Stomach (tissue), 9 donors: Measurements from ENCODE around the gene TTC28. TPM values are rescaled to one million over a fixed set of nuclear protein-coding genes. Genes with fewer than 3 reads are reported as not detected.

ENCODE experiments used
- DNase-seq, 2 donors: peaks; one replicate each; pipeline versions ENCODE4 v3.0.0 to v3.0.0-alpha.2; 2013 to 2019
- H3K27ac ChIP-seq, 5 donors: fragments of 200-600 bp in 4 of 5; sonication (generic) in 4 of 5; one replicate each; pipeline ENCODE4 v1.5.1; 2013 to 2019; ENCODE audit warnings: mild to moderate bottlenecking in 1 of 5, moderate library complexity in 1 of 5
- H3K27me3 ChIP-seq, 3 donors: fragments of 200-600 bp; sonication (generic); one replicate each; pipeline ENCODE4 v1.5.1; 2017 to 2019; ENCODE audit warnings: mixed run types in 1 of 3
- H3K36me3 ChIP-seq, 4 donors: fragments of 200-600 bp; sonication (generic); 1 replicate in 3 of 4; 2 replicates in 1 of 4; pipeline ENCODE4 v1.5.1; 2016 to 2019
- H3K4me1 ChIP-seq, 4 donors: fragments of 200-600 bp; sonication (generic); one replicate each; pipeline ENCODE4 v1.5.1; 2016 to 2019
- H3K4me3 ChIP-seq, 4 donors: fragments of 200-600 bp; sonication (generic) in 3 of 4; one replicate each; pipeline ENCODE4 v1.5.1; 2016 to 2019; ENCODE audit warnings: mild to moderate bottlenecking in 1 of 4
- H3K9me3 ChIP-seq, 4 donors: fragments of 200-600 bp; sonication (generic); one replicate each; pipeline ENCODE4 v1.5.1; 2016 to 2019
- CTCF ChIP-seq, 7 experiments: fragments of 450-650 bp in 4 of 7; fragments of 200-600 bp in 3 of 7; sonication (generic) in 3 of 7; IDR thresholded peaks; one replicate each; pipeline ENCODE4 v1.5.1; 2016 to 2019; ENCODE audit warnings: antibody characterized with exemption in 7 of 7, control low read depth in 2 of 7, mild to moderate bottlenecking in 1 of 7
- EP300 ChIP-seq: sonication (generic); formaldehyde crosslinking; IDR thresholded peaks from one replicate; pipeline ENCODE4 v1.6.1; 2017; ENCODE audit warnings: antibody characterized with exemption
- POLR2A ChIP-seq, 4 donors: fragments of 450-650 bp; IDR thresholded peaks; one replicate each; pipeline ENCODE4 v1.6.1; 2016; ENCODE audit warnings: antibody characterized with exemption in 4 of 4, control low read depth in 2 of 4, mild to moderate bottlenecking in 1 of 4, moderate library complexity in 1 of 4
- POLR2AphosphoS5 ChIP-seq, 3 donors: sonication (generic); formaldehyde crosslinking; IDR thresholded peaks; one replicate each; pipeline ENCODE4 v1.6.1; 2016; ENCODE audit warnings: antibody characterized with exemption in 3 of 3
- WGBS, 5 donors: extraction: QIAGEN DNeasy Blood & Tissue Kit in 3 of 5; methylation state at CpG; one replicate each; pipeline versions ENCODE4 v1.1.5 to v1.1.7; 2013 to 2018; 5-methylcytosine and 5-hydroxymethylcytosine counted together
- intact Hi-C: fragments of 100-400 bp; cut with DNase I; formaldehyde crosslinking; loops from one replicate; pipeline ENCODE4 v1.15.1; 2023; ENCODE audit warnings: low total_unique reads
- polyA plus RNA-seq, 3 donors: library from polyadenylated mRNA; stranded (reverse); fragments of 200-250 nt; gene quantifications; one replicate each; pipeline ENCODE4 v1.2.3, GENCODE V29; 2013
- total RNA-seq, 5 donors: library from RNA; depleted of rRNA; stranded (reverse); fragments of >200 nt; gene quantifications; one replicate each; pipeline versions ENCODE4 v1.1.0 to v1.2.3, GENCODE V29; 2014 to 2016
- donor health status: healthy with polysubstance abuse.
- donor health status: Bipolar disorder and iron deficiency.
- donor health status: healthy.

TTC28 gene
- total and polyA plus RNA-seq, 8 donors = 1.7 to 53.4 (median 24.6) TPM

GRCh38 chr22:28019881-28020861 is 659.5 kb downstream of the TTC28 start:
- peak; percentile 71 to 86 for DNase-seq
- Histone ChIP-seq H3K27ac (no peak overlapping the region), H3K4me3 (no peak overlapping the region), H3K27me3 (no peaks in the 10 kb centered on the region), H3K4me1 (peaks cover 3 to 20% (median 14%) of the 10 kb centered on the region in 4 donors), H3K36me3 (no peaks in the 10 kb centered on the region), H3K9me3 (no peaks in the 10 kb centered on the region)
- TF ChIP-seq POLR2A (IDR thresholded peaks at IDR 0.05) (no peak), CTCF (IDR thresholded peaks at IDR 0.05) (peak in 5 of 7 experiments; percentile 86 to 94 (median 92)), EP300 (no peak), POLR2AphosphoS5 (IDR thresholded peaks at IDR 0.05) (peak in 1 of 3 donors; percentile 28)
- WGBS, 5 donors = 33 to 52% (median 45%) methylated on average over 11 to 20 of the region's 20 CpGs
- intact Hi-C loops = loop anchor here (10.0 kb wide), 1 partner anchor 575 kb away; no protein-coding TSS in a partner anchor

DNA sequence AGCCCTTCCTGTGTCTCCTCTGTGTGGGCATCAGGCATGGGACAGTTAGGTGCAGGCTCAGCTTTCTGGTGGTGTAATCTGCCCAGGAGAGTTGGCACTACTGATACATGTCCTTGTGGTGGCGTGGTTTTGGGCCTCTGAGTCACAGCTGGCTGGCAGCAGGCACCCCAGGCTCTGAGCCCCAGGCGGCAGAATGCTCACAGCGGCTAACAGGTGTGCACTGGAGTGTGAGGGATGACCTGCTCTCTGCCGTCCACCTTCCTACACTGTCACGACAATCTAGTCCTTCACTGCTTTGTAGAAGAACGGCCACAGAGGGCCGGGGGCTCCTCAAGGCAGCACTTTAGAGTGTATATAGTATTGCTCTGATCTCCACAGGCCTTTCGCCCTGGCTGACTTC is 660.3 kb downstream of the TTC28 start:
- no peaks in the 10 kb centered on the region for H3K27me3 ChIP-seq
- no peaks in the 10 kb centered on the region for H3K9me3 ChIP-seq
- intact Hi-C loops = no loop called here
- DNase-seq = peak in 1 of 2 donors; percentile 20
- H3K36me3 ChIP-seq = peaks cover 0 to 3% (median 0%) of the 10 kb centered on the region in 4 donors
- 81 to 94% (median 89%) methylated on average over 5 to 8 of the region's 8 CpGs for WGBS, 5 donors
- H3K4me1 ChIP-seq = peaks cover 3 to 20% (median 14%) of the 10 kb centered on the region in 4 donors
- H3K4me3 ChIP-seq = no peak overlapping the region
- no peak for TF ChIP-seq POLR2A (IDR thresholded peaks at IDR 0.05)
- no peak for TF ChIP-seq POLR2AphosphoS5 (IDR thresholded peaks at IDR 0.05)
- TF ChIP-seq EP300 = no peak
- TF ChIP-seq CTCF (IDR thresholded peaks at IDR 0.05) = no peak
- no peak overlapping the region for H3K27ac ChIP-seq

- peak in 1 of 2 donors; percentile 16 for DNase-seq
- intact Hi-C loops = no loop called here
- no peak overlapping the region for H3K4me3 ChIP-seq
- H3K27ac ChIP-seq = no peak overlapping the region
- no peaks in the 10 kb centered on the region for H3K9me3 ChIP-seq
- peaks cover 0 to 12% (median 6%) of the 10 kb centered on the region in 4 donors for H3K36me3 ChIP-seq
- WGBS, 5 donors = 86 to 96% (median 94%) methylated on average over 8 of the region's 8 CpGs
- no peak for TF ChIP-seq POLR2AphosphoS5 (IDR thresholded peaks at IDR 0.05)
- TF ChIP-seq POLR2A (IDR thresholded peaks at IDR 0.05) = no peak
- no peak for TF ChIP-seq EP300
- TF ChIP-seq CTCF (IDR thresholded peaks at IDR 0.05) = no peak
- no peaks in the 10 kb centered on the region for H3K27me3 ChIP-seq
- H3K4me1 ChIP-seq = peaks cover 3 to 20% (median 14%) of the 10 kb centered on the region in 4 donors
These were observed 661.1 kb downstream of the TTC28 start for GRCh38 chr22:28018461-28018927.

DNA sequence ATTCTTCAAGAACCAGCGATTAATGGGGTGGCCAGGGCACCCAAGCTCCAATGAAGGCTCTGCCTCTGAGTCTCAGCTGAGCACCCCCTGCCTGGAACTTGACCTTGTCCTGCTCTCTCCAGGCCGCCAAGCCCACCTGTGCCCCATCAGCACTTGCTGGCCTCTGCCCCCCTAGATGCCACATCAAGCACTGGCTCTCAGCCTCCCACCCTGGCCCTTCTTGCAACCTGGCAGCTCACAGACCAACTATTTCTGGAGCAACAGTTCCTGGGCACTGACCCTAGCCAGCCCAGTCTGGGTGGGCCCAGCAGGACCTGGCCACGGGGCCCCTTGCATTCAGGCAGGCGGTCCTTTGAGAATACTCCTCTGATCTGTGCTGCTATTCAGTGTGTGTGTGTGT is 661.8 kb downstream of the TTC28 start:
- Histone ChIP-seq H3K4me1 (peaks cover 3 to 20% (median 14%) of the 10 kb centered on the region in 4 donors), H3K27me3 (no peaks in the 10 kb centered on the region), H3K36me3 (peaks cover 0 to 18% (median 12%) of the 10 kb centered on the region in 4 donors), H3K9me3 (no peaks in the 10 kb centered on the region), H3K4me3 (no peak overlapping the region), H3K27ac (no peak overlapping the region)
- WGBS, 5 donors = 82 to 93% (median 91%) methylated on average over 4 of the region's 4 CpGs
- intact Hi-C loops = no loop called here
- peak in 1 of 2 donors; percentile 17 for DNase-seq
- TF ChIP-seq POLR2A (IDR thresholded peaks at IDR 0.05) = no peak
- TF ChIP-seq EP300 = no peak
- no peak for TF ChIP-seq POLR2AphosphoS5 (IDR thresholded peaks at IDR 0.05)
- TF ChIP-seq CTCF (IDR thresholded peaks at IDR 0.05) = no peak
